KMS-11 (cell line): ENCODE data around the gene PITX1.

ENCODE experiments used
- H2AFZ ChIP-seq: fragments of 200-600 bp; sonication (generic); 2 replicates; pipeline ENCODE4 v1.6.1; 2016; ENCODE audit warnings: antibody characterized with exemption, mixed run types, low read depth
- H3K27ac ChIP-seq: fragments of 200-600 bp; sonication (generic); 2 replicates; pipeline ENCODE4 v1.6.1; 2016; ENCODE audit warnings: mild to moderate bottlenecking, mixed run types
- H3K27me3 ChIP-seq: fragments of 200-600 bp; sonication (generic); 2 replicates; pipeline ENCODE4 v1.6.1; 2017; ENCODE audit warnings: mild to moderate bottlenecking, low read depth, mixed run types, moderate library complexity; ENCODE audit not compliant: insufficient read depth
- H3K36me3 ChIP-seq: fragments of 200-600 bp; sonication (generic); 2 replicates; pipeline ENCODE4 v1.6.1; 2017; ENCODE audit warnings: mild to moderate bottlenecking, mixed run types; ENCODE audit not compliant: insufficient read depth
- H3K4me1 ChIP-seq: fragments of 200-600 bp; sonication (generic); 2 replicates; pipeline ENCODE4 v1.6.1; 2016; ENCODE audit warnings: mild to moderate bottlenecking, low read depth, mixed run types; ENCODE audit not compliant: poor library complexity, severe bottlenecking
- H3K4me2 ChIP-seq: fragments of 200-600 bp; sonication (generic); 2 replicates; pipeline ENCODE4 v1.7.0; 2016; ENCODE audit warnings: mild to moderate bottlenecking, mixed run types
- H3K4me3 ChIP-seq: fragments of 200-600 bp; sonication (generic); IDR thresholded peaks from 2 replicates; pipeline ENCODE4 v1.6.1; 2017; ENCODE audit warnings: low read depth, low read length, mixed read lengths; ENCODE audit not compliant: insufficient read depth
- H3K79me2 ChIP-seq: fragments of 200-600 bp; sonication (generic); 2 replicates; pipeline ENCODE4 v1.6.1; 2016; ENCODE audit warnings: low read depth, mixed run types; ENCODE audit not compliant: insufficient read depth
- H3K9ac ChIP-seq: fragments of 200-600 bp; sonication (generic); 2 replicates; pipeline ENCODE4 v1.6.1; 2016; ENCODE audit warnings: mild to moderate bottlenecking, mixed run types
- H4K20me1 ChIP-seq: fragments of 200-600 bp; sonication (generic); 2 replicates; pipeline ENCODE4 v1.6.1; 2016; ENCODE audit warnings: mild to moderate bottlenecking, mixed run types; ENCODE audit not compliant: insufficient read depth
- TF ChIP-seq, protein P1 (sequence below): fragments of 200-600 bp; sonication (generic); conservative IDR thresholded peaks from 2 replicates; pipeline ENCODE4 v1.6.1; 2017; ENCODE audit warnings: low read depth, mild to moderate bottlenecking, antibody characterized with exemption, low read length, moderate library complexity, mixed read lengths

The PITX1 gene

DNA sequence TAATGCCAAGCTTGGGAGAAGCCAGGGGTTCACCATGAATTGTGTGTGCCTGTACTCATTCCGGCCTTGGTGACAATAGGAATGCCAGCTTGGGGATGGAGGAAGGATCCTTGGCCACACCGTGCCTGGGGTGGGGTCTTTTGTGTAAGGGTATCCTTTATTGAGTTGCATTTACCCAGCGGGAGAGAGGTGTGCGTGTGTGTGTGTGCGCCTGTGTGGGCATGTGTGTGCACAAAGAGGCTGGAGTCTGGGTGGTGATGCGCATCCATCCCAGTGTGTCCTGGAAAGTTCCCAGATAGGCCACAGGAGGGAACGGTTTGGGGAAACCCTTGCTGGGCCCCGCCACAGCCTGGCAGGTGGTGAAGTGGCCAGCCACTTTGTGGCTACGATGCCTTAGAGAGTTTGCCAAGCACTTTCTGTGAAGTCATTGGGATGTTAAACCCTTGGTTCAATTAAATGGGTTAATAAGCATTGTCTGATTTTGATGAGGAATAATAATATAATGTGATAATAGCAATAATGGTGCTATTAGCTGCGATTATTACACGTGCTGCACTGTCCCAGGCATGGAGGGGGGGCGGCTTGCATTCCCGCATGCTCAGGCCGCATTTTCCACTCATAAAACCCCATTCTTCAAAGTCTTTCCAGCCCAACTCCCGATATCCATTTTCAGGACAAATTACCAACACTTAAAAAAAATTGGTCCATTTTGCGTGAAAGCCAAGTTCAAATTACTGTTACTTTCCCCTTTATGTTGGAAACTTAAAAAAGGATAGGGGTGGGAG lies 13.7 kb downstream of the PITX1 start:
- no peak overlapping the region for H2AFZ ChIP-seq
- no peaks in the 10 kb centered on the region for H3K79me2 ChIP-seq
- no peak overlapping the region for H3K9ac ChIP-seq
- H3K27me3 ChIP-seq, result no peaks in the 10 kb centered on the region
- TF ChIP-seq, protein P1, sequence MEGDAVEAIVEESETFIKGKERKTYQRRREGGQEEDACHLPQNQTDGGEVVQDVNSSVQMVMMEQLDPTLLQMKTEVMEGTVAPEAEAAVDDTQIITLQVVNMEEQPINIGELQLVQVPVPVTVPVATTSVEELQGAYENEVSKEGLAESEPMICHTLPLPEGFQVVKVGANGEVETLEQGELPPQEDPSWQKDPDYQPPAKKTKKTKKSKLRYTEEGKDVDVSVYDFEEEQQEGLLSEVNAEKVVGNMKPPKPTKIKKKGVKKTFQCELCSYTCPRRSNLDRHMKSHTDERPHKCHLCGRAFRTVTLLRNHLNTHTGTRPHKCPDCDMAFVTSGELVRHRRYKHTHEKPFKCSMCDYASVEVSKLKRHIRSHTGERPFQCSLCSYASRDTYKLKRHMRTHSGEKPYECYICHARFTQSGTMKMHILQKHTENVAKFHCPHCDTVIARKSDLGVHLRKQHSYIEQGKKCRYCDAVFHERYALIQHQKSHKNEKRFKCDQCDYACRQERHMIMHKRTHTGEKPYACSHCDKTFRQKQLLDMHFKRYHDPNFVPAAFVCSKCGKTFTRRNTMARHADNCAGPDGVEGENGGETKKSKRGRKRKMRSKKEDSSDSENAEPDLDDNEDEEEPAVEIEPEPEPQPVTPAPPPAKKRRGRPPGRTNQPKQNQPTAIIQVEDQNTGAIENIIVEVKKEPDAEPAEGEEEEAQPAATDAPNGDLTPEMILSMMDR, result no peak
- no peak overlapping the region for H3K4me2 ChIP-seq
- H4K20me1 ChIP-seq, result no peaks in the 10 kb centered on the region
- H3K27ac ChIP-seq, result no peak overlapping the region
- no peak overlapping the region for H3K4me3 ChIP-seq
- H3K36me3 ChIP-seq, result no peaks in the 10 kb centered on the region
- no peaks in the 10 kb centered on the region for H3K4me1 ChIP-seq

DNA sequence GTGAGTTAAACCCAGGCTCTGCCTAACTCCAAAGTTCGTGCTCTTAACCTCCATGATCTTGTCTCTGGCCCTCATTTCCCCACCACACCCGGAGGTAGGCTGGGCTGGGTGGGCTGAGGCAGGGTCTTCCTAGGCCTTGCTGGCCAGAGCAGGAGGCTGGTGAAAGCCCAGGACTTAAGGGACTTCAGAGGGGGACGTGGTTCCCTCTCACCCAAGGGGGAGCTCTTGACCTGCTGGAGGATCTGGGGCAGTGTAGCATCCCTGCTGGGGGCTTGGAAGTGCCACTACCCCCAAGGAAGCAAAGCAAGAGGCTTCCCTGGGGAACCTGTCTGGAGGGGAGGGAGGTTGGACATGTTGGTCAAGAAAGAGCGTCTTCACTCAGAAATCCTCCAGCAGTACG lies 14.7 kb downstream of the PITX1 start:
- H4K20me1 ChIP-seq, result no peaks in the 10 kb centered on the region
- H3K9ac ChIP-seq, result no peak overlapping the region
- H3K79me2 ChIP-seq, result no peaks in the 10 kb centered on the region
- no peaks in the 10 kb centered on the region for H3K36me3 ChIP-seq
- H3K4me3 ChIP-seq, result no peak overlapping the region
- H3K4me1 ChIP-seq, result no peaks in the 10 kb centered on the region
- TF ChIP-seq, protein P1, result no peak
- no peak overlapping the region for H3K4me2 ChIP-seq
- H3K27me3 ChIP-seq, result no peaks in the 10 kb centered on the region
- no peak overlapping the region for H2AFZ ChIP-seq
- H3K27ac ChIP-seq, result no peak overlapping the region

DNA sequence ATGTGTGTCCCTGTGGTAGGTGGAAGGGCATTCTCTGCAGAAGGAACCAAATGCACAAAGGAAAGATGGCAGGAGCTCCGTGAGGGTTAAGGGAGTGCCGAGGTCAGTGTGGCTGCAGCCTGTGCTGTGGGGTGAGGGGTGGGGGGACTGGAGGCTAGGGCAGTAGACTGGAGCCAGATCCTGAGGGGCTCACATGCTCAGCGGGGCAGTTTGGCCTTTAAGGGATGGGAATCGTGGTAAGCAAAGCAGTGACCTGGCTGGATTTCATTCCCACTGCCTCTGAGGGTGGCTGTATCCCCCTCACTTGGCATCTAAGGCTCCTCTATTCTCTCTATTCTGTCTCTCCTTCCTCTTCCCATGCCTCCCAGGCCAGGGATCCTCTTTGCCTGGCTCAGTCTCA lies 15.6 kb downstream of the PITX1 start:
- Histone ChIP-seq H3K27ac (no peak overlapping the region), H3K4me3 (no peak overlapping the region), H3K79me2 (no peaks in the 10 kb centered on the region), H4K20me1 (no peaks in the 10 kb centered on the region), H3K36me3 (no peaks in the 10 kb centered on the region), H2AFZ (no peak overlapping the region), H3K9ac (no peak overlapping the region), H3K4me1 (no peaks in the 10 kb centered on the region), H3K27me3 (no peaks in the 10 kb centered on the region), H3K4me2 (no peak overlapping the region)
- TF ChIP-seq, protein P1, result no peak

DNA sequence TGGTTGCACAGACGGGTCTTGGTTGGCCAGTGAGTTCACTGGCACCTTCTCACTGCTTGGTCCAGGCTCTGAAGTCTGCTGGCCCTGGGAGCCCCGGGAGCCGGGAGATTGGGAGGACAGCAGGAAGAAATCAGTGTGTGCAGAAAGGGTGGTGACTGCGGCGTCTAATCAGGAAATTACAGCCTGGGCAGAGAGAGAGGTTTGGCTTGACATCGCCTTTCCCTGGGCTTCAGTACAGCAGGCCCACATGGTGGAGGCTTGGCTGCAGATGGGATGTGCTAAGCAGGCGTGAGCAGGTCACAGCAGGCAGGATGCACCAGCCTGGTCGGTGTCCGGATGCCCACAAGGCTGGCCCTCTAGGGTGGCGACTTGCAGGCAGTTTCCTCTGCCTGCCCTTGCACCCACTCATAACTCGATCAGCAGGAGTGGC lies 17.2 kb downstream of the PITX1 start:
- Histone ChIP-seq H3K27me3 (no peaks in the 10 kb centered on the region), H3K4me2 (no peak overlapping the region), H3K79me2 (no peaks in the 10 kb centered on the region), H3K4me3 (no peak overlapping the region), H3K27ac (no peak overlapping the region), H4K20me1 (no peaks in the 10 kb centered on the region), H2AFZ (no peak overlapping the region), H3K36me3 (no peaks in the 10 kb centered on the region), H3K9ac (no peak overlapping the region), H3K4me1 (no peaks in the 10 kb centered on the region)
- TF ChIP-seq, protein P1, result no peak
